ENCODE measurements around the gene ZNF543. TPM values are rescaled to one million over a fixed set of nuclear protein-coding genes. Genes with fewer than 3 reads are reported as not detected.
"Not testable (repeated sequence)": the region's sequence is repeated elsewhere in the genome, so short reads cannot be mapped to it uniquely, and the experiment has no call there.

ZNF543 gene
- total and polyA plus RNA-seq, 3 donors from 2014 or later: 4.7 to 12.3 (median 11.3) TPM

DNA sequence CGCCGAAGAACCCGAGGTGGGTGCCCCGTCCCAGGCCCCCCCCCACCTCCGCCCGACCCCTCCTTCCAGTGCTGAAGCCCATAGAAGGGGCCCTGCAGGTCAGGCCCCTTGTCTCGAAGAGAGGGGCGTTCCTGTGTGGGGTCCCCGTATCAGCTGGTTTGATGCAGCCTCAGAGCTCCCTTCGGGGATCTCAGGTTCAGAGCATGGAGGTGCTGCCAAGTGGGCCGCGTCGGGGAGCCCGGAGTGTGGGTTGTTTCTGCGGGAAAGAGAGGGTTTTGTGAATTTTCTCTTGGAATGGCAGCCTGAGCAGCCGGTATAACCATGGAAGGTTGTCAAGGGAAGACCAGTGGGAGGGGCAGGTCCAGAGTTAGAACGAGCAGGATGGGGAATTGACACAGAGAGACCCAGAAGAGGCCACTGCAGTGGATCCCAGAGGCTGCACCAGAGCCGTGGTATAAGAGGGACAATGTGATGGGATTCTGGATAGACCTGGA is 43.5 kb downstream of the ZNF543 start:
- TF ChIP-seq POLR2A (IDR thresholded peaks at IDR 0.05): no peak
- TF ChIP-seq, protein P1, sequence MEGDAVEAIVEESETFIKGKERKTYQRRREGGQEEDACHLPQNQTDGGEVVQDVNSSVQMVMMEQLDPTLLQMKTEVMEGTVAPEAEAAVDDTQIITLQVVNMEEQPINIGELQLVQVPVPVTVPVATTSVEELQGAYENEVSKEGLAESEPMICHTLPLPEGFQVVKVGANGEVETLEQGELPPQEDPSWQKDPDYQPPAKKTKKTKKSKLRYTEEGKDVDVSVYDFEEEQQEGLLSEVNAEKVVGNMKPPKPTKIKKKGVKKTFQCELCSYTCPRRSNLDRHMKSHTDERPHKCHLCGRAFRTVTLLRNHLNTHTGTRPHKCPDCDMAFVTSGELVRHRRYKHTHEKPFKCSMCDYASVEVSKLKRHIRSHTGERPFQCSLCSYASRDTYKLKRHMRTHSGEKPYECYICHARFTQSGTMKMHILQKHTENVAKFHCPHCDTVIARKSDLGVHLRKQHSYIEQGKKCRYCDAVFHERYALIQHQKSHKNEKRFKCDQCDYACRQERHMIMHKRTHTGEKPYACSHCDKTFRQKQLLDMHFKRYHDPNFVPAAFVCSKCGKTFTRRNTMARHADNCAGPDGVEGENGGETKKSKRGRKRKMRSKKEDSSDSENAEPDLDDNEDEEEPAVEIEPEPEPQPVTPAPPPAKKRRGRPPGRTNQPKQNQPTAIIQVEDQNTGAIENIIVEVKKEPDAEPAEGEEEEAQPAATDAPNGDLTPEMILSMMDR (IDR thresholded peaks at IDR 0.05): no peak
- 1% methylated on average over 9 to 18 of the region's 18 CpGs for WGBS, 2 donors
- H3K36me3 ChIP-seq (ENCODE audit: low read depth, missing control alignments): no peaks in the 10 kb centered on the region

DNA sequence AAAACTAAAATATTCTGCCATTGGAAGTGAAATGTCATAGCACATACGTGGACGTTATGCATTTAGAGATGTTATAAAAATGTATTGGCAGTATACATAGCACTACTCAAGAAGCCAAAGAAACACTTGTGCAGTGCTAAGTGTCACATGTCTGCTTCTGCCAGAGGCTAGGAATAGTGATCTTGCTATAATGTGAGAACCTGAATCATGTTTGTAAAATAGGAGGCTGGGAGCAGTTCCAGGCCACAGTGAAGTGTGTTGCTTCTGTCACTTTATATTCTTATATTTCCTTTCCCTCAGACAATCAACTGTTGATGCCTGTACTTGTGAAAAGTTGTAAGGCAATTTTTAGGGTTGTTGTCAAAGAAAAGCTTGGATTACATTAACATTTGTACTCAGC is 46.5 kb downstream of the ZNF543 start:
- no peak for TF ChIP-seq POLR2A (IDR thresholded peaks at IDR 0.05)
- TF ChIP-seq, protein P1 (IDR thresholded peaks at IDR 0.05): no peak
- no peaks in the 10 kb centered on the region for H3K27me3 ChIP-seq
- no peaks in the 10 kb centered on the region for H3K36me3 ChIP-seq (ENCODE audit: low read depth, missing control alignments)
- WGBS, 2 donors: 92 to 97% methylated on average over 2 of the region's 2 CpGs
- peaks cover 6% of the 10 kb centered on the region for H3K4me1 ChIP-seq
- DNase-seq: no peak
- intact Hi-C loops (cut with DNase I; ENCODE audit: low total_unique reads): no loop called here
- H3K9me3 ChIP-seq: no peaks in the 10 kb centered on the region
- no peak overlapping the region for H3K4me3 ChIP-seq
- H3K27ac ChIP-seq: no peak overlapping the region

More for the DNA sequence above, 43.5 kb downstream of the ZNF543 start:
- Histone ChIP-seq H3K4me1 (peaks cover 13% of the 10 kb centered on the region), H3K27me3 (no peaks in the 10 kb centered on the region), H3K9me3 (no peaks in the 10 kb centered on the region), H3K27ac (peak overlapping the region; percentile 91 to 96), H3K4me3 (peak overlapping the region; percentile 74 to 98)
- intact Hi-C loops (cut with DNase I; ENCODE audit: low total_unique reads): no loop called here
- DNase-seq: no peak

- H3K27me3 ChIP-seq: no peaks in the 10 kb centered on the region
- TF ChIP-seq POLR2A (IDR thresholded peaks at IDR 0.05): no peak
- TF ChIP-seq, protein P1 (IDR thresholded peaks at IDR 0.05): no peak
- whole genome bisulfite sequencing, 2 donors: 93 to 95% methylated on average over 5 to 6 of the region's 6 CpGs
- no peak overlapping the region for H3K27ac ChIP-seq
- no peaks in the 10 kb centered on the region for H3K36me3 ChIP-seq (ENCODE audit: low read depth, missing control alignments)
- no peaks in the 10 kb centered on the region for H3K9me3 ChIP-seq
- no peak overlapping the region for H3K4me3 ChIP-seq
- no peaks in the 10 kb centered on the region for H3K4me1 ChIP-seq
- no peak for DNase-seq
- intact Hi-C loops (cut with DNase I; ENCODE audit: low total_unique reads): no loop called here
These were observed 53.9 kb downstream of the ZNF543 start for GRCh38 chr19:57374179-57374578.

DNA sequence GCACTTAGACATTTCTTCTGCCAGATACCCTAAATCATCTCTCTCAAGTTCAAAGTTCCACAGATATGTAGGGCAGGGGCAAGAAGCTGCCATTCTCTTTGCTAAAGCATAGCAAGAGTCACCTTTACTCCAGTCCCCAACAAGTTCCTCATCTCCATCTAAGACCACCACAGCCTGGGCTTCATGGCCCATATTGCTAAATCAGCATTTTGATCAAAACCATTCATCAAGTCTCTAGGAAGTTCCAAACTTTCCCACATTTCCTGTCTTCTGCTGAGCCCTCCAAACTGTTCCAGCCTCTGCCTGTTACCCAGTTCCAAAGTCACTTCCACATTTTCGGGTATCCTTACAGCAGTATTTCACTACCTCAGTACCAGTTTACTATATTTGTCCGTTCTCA is 54.4 kb downstream of the ZNF543 start:
- H3K36me3 ChIP-seq (ENCODE audit: low read depth, missing control alignments); H3K27ac ChIP-seq; H3K9me3 ChIP-seq; intact Hi-C loops (cut with DNase I; ENCODE audit: low total_unique reads); H3K4me1 ChIP-seq; H3K27me3 ChIP-seq; H3K4me3 ChIP-seq; DNase-seq: not testable (repeated sequence)
- 93 to 95% methylated on average over 2 of the region's 2 CpGs for WGBS, 2 donors

GRCh38 chr19:57376151-57376550 is 55.9 kb downstream of the ZNF543 start:
- no peaks in the 10 kb centered on the region for H3K9me3 ChIP-seq
- TF ChIP-seq, protein P1 (IDR thresholded peaks at IDR 0.05): no peak
- no peak for TF ChIP-seq POLR2A (IDR thresholded peaks at IDR 0.05)
- intact Hi-C loops (cut with DNase I; ENCODE audit: low total_unique reads): no loop called here

More at GRCh38 chr19:57376151-57376550, 55.9 kb downstream of the ZNF543 start:
- Histone ChIP-seq H3K27me3 (no peaks in the 10 kb centered on the region), H3K27ac (no peak overlapping the region), H3K36me3 (ENCODE audit: low read depth, missing control alignments) (no peaks in the 10 kb centered on the region), H3K4me3 (no peak overlapping the region), H3K4me1 (no peaks in the 10 kb centered on the region)
- WGBS, 2 donors: 89 to 94% methylated on average over 6 of the region's 6 CpGs
- DNase-seq: no peak
